ENCODE data around the gene FAM114A2.

DNA sequence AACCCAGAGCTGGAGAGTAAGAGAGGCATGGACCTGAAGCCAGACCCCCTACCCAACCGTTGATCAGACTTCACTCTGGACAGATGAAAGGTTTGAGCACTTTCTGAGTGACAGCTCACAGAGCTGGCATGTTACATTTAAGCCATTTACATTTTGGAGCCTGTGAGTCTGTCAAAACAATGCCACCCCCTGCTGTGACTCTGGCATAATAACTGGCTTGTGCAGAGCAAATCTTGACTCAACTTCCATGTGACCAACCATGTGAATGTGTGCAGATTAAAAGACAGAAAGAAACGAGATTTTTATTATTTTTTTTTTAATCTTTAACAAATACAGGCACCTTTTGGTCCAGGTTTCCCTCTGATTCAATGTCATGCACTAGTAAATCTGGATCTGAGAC lies 48.5 kb upstream of the FAM114A2 start:
- no peak for TF ChIP-seq EP300 (IDR thresholded peaks at IDR 0.05)
- no peak for TF ChIP-seq CTCF (IDR thresholded peaks at IDR 0.05)
- no peak for TF ChIP-seq POLR2A (IDR thresholded peaks at IDR 0.05)
- no peak for TF ChIP-seq POLR2AphosphoS5 (IDR thresholded peaks at IDR 0.05)

All from upper lobe of left lung (tissue), 4 donors.